NCI-H2171 treated with DMSO at 0.1 percent for 48 hours (cell line): ENCODE data around the gene PRKACB.
A peak's percentile ranks its signal among the peaks of the same experiment; 100 is the strongest.
"Not testable (repeated sequence)": the region's sequence is repeated elsewhere in the genome, so short reads cannot be mapped to it uniquely, and the experiment has no call there.

Experiments
- DNase-seq: peaks from one replicate; lab custom pipeline; 2025; lab: John Stamatoyannopoulos, UW

Gene PRKACB

GRCh38 chr1:84223751-84224432 is 79.8 kb downstream of the PRKACB start:
- DNase-seq: no peak

DNA sequence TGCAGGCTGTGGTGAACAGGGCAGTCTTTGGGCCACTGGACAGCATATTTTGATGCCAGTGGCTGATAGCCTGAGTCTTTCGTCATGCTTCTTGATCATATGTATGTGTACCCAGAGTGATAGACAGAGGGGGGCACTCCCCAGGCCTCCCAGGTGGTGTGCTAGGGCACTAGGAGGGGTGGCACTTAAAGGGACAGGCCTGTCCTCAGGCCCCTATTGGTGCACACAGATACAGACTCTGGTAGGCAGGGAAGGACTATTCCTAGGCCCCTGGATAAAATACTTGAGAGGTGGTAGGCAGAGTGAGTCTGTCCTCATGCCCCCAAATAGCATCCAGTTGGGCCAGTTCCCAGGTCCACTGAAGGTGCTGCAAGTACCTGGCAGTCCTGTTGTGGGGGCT is 80.8 kb downstream of the PRKACB start:
- no peak for DNase-seq

- peak; percentile 19 for DNase-seq
Observed at GRCh38 chr1:84225646-84226045, 81.6 kb downstream of the PRKACB start.

GRCh38 chr1:84232676-84233075 is 88.6 kb downstream of the PRKACB start:
- DNase-seq: not testable (repeated sequence)

DNA sequence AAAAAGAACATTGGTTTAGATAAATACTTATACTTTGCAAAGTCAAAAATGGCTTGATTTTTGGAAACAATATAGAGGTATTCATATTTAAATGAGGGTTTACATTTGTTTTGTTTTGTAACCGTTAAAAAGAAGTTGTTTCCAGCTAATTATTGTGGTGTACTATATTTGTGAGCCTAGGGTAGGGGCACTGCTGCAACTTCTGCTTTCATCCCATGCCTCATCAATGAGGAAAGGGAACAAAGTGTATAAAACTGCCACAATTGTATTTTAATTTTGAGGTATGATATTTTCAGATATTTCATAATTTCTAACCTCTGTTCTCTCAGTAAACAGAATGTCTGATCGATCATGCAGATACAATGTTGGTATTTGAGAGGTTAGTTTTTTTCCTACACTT is 92.2 kb downstream of the PRKACB start:
- no peak for DNase-seq

GRCh38 chr1:84242641-84243040 is 98.6 kb downstream of the PRKACB start:
- no peak for DNase-seq

GRCh38 chr1:84245563-84245962 is 101.5 kb downstream of the PRKACB start:
- no peak for DNase-seq

DNA sequence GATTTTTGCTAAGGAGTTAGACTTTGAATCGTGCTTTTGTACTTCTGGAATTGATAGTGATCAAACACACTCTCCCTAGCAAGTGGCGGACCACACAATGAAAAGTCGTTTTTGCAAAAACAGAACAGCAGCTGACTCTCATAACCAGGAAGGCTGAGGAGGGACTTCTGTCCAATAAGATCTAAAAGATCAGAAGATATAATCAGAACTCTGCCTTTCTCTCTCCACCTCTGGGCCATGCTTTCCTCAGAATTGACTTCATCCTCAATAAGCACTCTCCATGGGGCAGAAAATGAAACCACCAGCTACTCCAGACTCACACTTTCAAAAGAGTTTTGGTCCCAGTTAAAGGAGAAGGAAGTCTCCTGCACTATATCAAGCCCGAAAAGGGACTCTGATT is 102.1 kb downstream of the PRKACB start:
- DNase-seq: no peak

GRCh38 chr1:84247425-84248220 is 103.6 kb downstream of the PRKACB start:
- DNase-seq: no peak

DNA sequence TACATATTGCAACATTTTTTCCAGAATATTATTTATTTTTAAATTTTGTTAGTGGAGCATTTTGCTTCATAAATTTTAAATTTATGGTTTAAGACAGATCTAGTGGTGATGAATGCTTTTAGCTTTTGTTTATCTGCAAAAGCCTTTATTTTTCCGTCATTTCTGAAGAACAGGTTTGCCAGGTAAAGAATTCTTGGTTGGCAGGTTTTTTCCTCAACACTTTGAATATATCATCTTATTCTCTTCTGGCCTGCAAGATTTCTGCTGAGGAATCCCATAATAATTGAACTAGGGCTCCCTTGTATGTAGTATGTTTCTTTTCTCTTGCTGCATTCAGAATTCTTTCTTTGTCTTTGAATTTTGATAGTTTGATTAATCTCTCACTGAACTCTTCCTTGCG is 106.6 kb downstream of the PRKACB start:
- DNase-seq: no peak

DNA sequence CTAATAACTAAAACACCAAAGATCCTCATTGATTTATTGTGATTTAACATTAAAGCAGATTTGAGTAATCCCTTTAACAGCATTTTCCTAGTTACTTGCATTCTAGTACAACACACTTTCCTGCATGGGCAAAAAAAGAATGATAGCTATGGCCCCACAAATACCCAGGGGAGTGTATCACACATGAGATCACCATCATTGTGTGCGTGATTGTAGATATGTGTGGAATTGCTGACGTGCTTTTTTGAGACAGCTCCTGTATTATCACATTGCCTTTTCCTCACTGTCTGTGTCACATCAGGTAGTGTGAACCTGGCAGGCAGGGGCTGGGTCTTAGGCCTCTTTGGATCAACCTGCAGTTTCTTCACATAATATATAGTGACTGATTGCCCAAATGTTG is 109.0 kb downstream of the PRKACB start:
- no peak for DNase-seq

- no peak for DNase-seq
Observed at GRCh38 chr1:84253891-84254290, 109.8 kb downstream of the PRKACB start.

- no peak for DNase-seq
Observed at GRCh38 chr1:84254703-84255238, 110.7 kb downstream of the PRKACB start.

DNA sequence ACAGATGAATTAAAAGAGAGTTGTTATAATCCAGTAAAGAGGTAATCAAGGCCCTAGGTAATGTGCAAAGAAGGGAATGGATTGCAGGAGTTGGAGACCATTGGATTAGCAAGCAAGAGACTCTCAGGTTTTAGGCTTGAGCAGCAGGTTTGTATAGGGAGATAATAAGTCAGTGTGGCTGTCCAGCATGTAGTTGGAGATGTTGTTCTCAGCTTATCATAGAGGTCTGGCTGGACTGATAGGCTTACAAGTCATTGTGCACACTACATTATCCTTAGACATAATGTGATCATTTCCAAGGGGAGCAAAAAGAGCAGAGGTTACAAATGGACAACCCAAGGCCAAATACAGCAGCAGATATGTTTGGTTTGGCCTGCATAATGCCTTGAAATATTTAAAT is 111.5 kb downstream of the PRKACB start:
- no peak for DNase-seq

DNA sequence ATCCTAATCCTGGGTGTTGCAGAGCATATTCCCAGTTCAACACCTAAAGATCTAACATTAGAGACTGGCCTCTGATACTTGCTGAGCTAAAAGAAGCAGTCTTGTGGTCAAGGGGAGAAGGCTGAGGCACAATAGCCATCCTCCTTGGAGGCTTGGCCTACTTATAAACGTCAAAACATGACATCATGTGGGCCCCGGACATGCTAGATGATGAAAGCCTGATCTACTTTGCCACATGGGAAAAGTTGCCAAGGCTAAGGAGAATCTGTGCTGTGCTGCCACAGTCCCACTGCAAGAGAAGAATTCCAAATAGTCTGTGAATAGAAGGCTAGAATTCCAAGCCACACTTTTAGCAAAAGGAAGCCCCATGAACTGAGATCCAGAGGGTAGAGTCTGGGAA is 113.5 kb downstream of the PRKACB start:
- DNase-seq: no peak

DNA sequence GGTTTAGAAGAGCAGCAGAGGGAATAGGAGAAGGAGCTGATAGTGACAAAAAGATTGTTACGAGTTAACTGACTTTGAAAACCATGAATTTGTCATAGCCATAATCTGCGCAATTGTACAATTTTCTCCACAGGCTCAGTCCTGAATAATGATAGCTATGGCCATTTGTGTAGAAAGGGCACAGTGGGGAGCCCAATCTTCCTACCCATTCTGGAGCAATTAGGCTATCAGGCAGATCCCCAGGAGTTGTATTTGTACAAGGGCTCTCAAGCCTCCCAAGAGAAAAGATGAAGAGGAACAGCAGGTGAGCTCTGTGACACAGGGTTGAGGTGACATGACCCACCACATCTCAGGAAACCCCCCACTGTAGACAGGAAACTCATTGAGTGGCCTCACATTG is 115.3 kb downstream of the PRKACB start:
- no peak for DNase-seq

DNA sequence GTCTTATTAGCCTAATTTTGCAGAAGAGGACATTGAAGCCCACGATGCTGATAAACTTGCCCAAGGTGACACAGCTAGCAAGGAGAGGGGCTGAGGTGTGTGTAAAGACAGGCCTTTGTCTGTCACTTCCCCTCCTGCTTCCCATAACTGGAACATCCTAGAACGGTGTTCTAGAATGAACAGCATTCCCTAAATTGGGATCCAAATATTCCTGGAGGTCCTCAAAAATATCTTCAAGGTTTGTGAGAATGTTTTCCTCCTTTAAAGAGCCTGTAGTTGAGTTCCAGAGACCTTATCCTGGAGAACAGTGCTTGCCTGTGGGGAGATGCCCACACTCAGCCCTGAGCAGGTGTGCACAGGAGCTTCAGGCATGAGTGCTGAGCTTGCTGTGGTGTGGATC is 115.9 kb downstream of the PRKACB start:
- DNase-seq: no peak

- no peak for DNase-seq
Observed at GRCh38 chr1:84260852-84261518, 116.9 kb downstream of the PRKACB start.

DNA sequence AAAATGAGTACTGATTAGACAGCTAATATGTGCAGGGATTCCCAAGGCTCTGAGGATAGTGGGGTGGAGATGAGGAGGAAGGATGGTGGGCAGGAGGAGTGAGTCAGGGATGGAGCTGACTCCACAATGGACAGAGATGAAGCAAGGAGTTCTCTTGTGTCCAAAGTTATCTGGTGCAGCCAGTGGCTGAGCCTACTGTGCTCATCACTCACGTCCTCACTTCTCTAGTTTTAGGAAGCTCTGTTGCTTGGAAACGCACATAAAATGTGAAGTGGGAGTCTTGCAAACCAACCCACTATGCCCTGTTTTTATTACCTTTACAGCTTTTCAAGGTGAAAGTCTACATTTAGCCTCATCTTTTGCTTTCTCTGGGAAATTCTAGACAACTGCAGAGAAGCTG is 120.9 kb downstream of the PRKACB start:
- no peak for DNase-seq

DNA sequence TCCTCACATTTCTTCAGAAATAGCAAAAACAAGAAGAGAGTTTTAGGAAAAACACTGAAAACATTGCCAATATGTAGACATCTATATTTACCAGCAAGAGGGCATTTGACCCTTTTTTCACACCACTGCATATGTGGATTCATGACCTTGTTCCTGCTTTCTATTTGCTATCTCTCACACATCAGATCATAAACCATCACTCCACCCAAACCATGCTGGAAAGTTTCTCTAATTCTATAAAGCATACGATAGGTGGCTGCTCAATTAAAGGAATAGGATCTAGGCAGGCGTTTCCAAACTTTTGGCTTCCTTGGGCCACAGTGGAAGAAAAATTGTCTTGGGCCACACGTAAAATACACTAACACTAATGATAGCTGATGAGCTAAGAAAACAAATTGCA is 121.8 kb downstream of the PRKACB start:
- DNase-seq: no peak

GRCh38 chr1:84266748-84267147 is 122.7 kb downstream of the PRKACB start:
- no peak for DNase-seq

GRCh38 chr1:84267476-84267875 is 123.4 kb downstream of the PRKACB start:
- no peak for DNase-seq

DNA sequence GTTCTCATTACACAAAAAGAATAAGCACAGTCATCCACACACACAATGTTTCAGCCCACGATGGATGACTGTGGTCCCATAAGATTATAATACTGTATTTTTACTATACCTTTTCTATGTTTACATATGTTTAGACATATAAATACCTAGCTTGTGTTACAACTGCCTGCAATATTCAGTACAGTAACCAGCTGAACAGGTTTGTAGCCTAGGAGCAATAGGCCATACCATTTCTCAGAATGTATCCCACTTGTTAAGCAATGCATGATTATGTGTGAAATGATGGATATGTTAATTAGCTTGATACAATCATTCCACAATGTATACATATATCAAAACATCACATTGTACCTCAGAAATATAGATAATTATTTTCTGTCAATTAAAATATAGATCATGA is 124.3 kb downstream of the PRKACB start:
- no peak for DNase-seq
